ENCODE data around the gene NUP42.

Gene NUP42

DNA sequence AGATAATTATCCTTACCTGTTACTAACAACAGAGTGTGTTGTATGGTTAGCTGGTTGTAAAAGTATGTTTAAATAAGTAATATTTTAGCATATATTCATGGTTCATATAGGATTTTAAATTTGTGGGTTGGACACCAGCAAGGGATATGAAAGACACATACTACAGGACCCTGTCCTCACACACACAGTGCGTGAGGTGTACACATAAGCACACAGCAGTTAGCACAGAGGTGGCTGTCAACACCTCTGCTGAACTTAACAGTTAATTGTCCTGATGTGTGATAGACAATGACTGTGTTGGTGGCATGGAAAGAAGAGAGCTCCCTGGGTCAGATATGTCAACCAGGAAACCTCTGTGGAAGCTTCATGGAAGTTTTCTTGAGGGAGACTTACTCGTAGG, 23.3 kb upstream of the NUP42 start:
- H3K27me3 ChIP-seq (ENCODE audit: insufficient read depth, low read depth, severe bottlenecking) = no peaks in the 10 kb centered on the region
- H3K27ac ChIP-seq = no peak overlapping the region
- H3K4me3 ChIP-seq (ENCODE audit: low read depth, low read length) = no peak overlapping the region
- TF ChIP-seq CTCF (IDR thresholded peaks at IDR 0.05; ENCODE audit: low read depth, low read length) = no peak
- H3K9me3 ChIP-seq (ENCODE audit: severe bottlenecking) = no peaks in the 10 kb centered on the region
- H3K36me3 ChIP-seq = peaks cover 2% of the 10 kb centered on the region
- no peak for DNase-seq

GRCh38 chr7:23161482-23161881, 20.4 kb upstream of the NUP42 start:
- no peak for TF ChIP-seq CTCF (IDR thresholded peaks at IDR 0.05; ENCODE audit: low read depth, low read length)
- Histone ChIP-seq H3K36me3 (no peaks in the 10 kb centered on the region), H3K4me3 (ENCODE audit: low read depth, low read length) (no peak overlapping the region), H3K9me3 (ENCODE audit: severe bottlenecking) (no peaks in the 10 kb centered on the region), H3K27ac (no peak overlapping the region), H3K27me3 (ENCODE audit: insufficient read depth, low read depth, severe bottlenecking) (no peaks in the 10 kb centered on the region)
- no peak for DNase-seq

DNA sequence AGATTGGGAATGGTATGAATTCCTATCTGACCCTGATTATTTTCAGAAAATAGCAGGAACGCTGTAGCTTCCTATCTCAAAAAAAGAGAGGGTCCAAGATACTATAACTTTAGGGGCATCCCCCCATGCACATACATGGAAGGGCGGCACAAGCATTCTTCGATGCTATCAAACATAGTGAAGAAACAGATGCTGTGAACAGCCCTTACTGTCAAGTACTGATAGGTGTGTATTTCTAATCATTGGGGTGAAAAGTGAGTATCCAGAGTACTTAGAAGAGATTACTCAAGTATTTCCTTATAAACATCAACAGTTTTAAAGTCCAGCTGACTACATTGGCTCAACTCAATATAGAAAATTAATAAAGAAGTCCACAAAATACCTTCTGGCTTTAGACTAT, 17.0 kb upstream of the NUP42 start:
- Histone ChIP-seq H3K36me3 (no peaks in the 10 kb centered on the region; the same call in 1 of the 2 replicates), H3K9me3 (ENCODE audit: severe bottlenecking) (no peaks in the 10 kb centered on the region), H3K27ac (no peak overlapping the region), H3K27me3 (ENCODE audit: insufficient read depth, low read depth, severe bottlenecking) (no peaks in the 10 kb centered on the region), H3K4me3 (ENCODE audit: low read depth, low read length) (no peak overlapping the region)
- no peak for TF ChIP-seq CTCF (IDR thresholded peaks at IDR 0.05; ENCODE audit: low read depth, low read length)
- no peak for DNase-seq

- H3K27ac ChIP-seq = no peak overlapping the region
- TF ChIP-seq CTCF (IDR thresholded peaks at IDR 0.05; ENCODE audit: low read depth, low read length) = no peak
- no peaks in the 10 kb centered on the region; the same call in 1 of the 2 replicates for H3K36me3 ChIP-seq
- no peak overlapping the region for H3K4me3 ChIP-seq (ENCODE audit: low read depth, low read length)
- no peak for DNase-seq
- H3K27me3 ChIP-seq (ENCODE audit: insufficient read depth, low read depth, severe bottlenecking) = no peaks in the 10 kb centered on the region
- H3K9me3 ChIP-seq (ENCODE audit: severe bottlenecking) = no peaks in the 10 kb centered on the region
These were observed 16.5 kb upstream of the NUP42 start for GRCh38 chr7:23165316-23165715.

DNA sequence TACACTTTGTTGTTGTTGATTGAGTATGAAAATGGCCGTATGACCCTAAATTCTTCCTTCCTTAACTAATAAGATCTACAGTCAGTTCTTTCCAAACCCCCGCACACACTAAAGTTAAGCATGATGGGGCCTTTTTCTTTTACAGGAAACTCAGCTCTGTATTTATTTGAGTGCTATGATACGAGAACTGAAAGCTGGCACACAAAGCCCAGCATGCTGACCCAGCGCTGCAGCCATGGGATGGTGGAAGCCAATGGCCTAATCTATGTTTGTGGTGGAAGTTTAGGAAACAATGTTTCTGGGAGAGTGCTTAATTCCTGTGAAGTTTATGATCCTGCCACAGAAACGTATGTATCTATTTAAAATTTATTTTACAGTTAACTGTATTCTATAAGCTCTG, 14.2 kb upstream of the NUP42 start:
- Histone ChIP-seq H3K27ac (no peak overlapping the region), H3K27me3 (ENCODE audit: insufficient read depth, low read depth, severe bottlenecking) (no peaks in the 10 kb centered on the region), H3K36me3 (peaks cover 2% of the 10 kb centered on the region; the same call in 1 of the 2 replicates), H3K4me3 (ENCODE audit: low read depth, low read length) (no peak overlapping the region), H3K9me3 (ENCODE audit: severe bottlenecking) (no peaks in the 10 kb centered on the region)
- no peak for TF ChIP-seq CTCF (IDR thresholded peaks at IDR 0.05; ENCODE audit: low read depth, low read length)
- no peak for DNase-seq

DNA sequence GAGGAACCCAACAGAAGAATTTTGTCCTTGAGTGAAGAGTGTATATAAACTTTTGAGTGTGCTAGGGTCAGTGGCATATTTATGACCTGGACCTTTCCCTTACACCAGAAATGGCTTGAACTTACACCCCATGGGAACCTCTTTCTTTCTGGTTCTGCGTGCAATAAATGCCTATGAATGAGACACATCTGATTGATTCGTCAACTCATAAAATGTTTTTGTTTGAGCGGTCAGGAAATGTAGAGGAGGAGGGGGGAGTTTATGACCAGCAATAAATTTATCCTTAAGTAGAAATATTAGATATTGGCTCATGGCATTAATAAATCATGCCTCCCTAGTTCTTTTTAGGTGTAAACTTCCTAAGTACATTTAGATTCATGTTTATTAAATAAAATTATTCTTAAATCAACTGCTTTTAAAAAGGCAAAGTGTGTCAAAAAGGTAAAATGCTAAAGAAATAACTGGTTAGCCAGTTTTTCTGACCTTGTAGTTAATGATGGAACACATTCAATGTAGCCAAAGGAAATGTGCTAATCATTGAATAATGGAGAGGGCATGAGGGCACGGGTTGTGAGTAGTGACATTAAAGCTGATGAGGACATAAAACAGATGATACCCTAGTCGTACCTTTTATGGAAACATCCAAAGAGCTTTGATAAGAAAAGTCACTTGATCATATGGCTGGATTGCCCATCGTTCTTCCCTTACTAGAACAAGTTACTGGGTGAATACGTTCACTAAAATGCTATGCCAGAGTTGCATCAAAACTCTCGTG, 13.6 kb upstream of the NUP42 start:
- H3K36me3 ChIP-seq = peaks cover 4% of the 10 kb centered on the region; the same call in 1 of the 2 replicates
- H3K9me3 ChIP-seq (ENCODE audit: severe bottlenecking) = no peaks in the 10 kb centered on the region
- DNase-seq = no peak
- H3K27ac ChIP-seq = no peak overlapping the region
- no peak overlapping the region for H3K4me3 ChIP-seq (ENCODE audit: low read depth, low read length)
- TF ChIP-seq CTCF (IDR thresholded peaks at IDR 0.05; ENCODE audit: low read depth, low read length) = no peak
- H3K27me3 ChIP-seq (ENCODE audit: insufficient read depth, low read depth, severe bottlenecking) = no peaks in the 10 kb centered on the region
